ENCODE data around the gene ANKRD52.
"Not testable (repeated sequence)": the region's sequence is repeated elsewhere in the genome, so short reads cannot be mapped to it uniquely, and the experiment has no call there.

Gene ANKRD52

DNA sequence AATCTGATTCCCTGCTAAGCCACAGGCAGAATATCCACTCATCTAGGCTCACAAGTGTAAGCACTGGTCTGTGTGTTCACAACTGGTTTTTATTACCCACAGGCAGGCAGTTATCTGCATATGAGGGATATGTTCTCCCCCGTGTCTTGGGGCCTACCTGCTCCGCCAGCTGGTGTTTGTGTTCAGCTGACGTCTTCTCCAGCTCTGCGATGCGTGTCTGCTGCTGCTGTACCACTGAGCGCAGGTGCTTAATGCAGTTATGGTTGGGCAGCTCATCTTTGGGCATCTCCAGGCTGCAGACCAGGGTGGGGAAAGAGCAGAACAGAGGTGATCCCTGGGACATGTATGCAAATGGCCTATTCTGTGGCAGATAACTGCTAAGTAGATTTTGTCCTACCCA is 50.2 kb downstream of the ANKRD52 start:
- no peak for DNase-seq (ENCODE audit: low read depth)

DNA sequence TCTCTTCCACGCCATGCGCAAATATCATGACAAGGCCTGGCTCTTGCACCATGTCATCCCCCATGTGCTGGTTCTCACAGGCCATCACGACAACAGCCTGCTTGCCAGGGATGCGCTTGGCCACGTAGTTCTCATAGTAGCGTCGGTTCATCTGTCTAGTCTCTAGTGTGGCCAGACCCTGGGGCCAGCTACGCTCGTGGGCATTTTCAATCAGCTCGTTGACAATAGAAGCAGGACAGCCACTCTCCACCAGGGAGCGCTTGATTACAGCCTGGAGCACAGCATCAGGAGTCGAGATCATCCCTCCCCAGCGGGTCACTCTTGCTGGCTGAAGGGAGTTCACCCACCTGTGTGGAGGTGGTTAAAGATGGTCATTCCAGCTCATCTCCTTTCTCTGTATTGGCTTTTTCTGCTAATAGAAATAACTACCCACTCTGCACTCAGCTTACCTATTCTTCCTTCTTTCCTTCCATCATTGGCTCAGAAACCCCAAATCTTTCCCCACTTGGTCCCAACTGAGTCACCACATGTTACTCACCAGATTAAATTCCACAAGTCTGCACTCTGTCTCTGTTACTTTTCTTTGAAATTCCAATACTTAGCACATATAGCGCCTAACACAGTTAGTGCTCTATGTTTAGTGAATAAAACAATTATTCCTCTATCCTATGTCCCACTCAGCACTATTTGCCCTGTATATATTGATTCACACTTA is 51.6 kb downstream of the ANKRD52 start:
- no peak for DNase-seq (ENCODE audit: low read depth)

DNA sequence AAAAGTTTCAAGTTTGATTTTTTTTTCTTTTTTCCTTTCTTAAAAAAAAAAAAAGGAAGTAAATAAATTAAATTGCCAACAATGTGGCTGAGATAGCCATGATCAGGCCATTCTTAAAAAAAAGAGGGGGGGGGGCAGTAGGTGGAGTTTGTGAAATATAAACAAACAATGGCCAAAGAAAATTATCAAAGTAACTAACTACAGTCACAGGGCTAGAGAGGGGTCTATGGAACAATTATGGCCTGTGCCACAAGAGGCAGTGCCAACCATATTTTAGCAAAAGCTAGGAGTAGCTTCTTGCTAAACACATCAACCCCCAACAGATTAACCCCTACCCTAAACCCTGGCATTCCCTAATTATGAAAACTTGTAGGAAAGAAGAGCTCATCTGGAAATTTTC is 52.7 kb downstream of the ANKRD52 start:
- no peak for DNase-seq (ENCODE audit: low read depth)

DNA sequence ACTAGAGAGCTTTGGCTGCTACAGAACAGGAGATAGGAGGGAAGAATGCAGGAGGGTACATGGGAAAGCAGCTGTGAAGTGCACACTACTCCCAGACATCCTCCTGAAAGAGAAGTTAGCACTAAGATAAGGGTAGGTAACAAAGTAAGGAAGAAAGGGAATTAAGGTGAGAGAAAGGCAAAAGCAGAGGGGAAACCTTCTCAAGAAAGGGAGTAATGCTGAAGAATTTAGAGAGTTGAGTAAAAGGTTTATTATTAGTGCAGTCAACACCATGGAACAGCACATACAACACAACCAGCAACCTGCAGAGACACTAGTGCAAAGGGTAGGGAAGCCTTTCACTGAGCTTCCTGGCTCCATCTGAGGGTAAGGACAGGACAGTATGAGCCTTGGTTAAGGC is 53.9 kb downstream of the ANKRD52 start:
- no peak for DNase-seq (ENCODE audit: low read depth)

DNA sequence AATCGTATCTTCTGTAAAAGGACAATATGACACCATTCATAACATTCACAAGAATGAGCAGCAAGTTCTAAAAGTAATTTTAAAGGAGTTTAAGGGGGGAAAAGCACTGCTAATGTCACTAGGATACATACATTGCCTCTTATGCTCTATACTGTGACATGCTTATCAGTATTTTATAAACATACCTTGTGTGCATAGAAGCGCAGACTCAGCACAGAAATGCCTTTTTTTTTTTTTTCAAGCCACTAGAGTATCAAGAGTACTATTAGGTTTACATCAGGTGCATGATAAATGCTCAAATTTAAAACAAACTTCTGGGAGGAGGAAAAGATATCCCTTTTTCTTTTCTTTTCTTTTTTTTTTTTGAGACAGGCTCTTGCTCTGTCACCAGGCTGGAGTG is 55.3 kb downstream of the ANKRD52 start:
- no peak for DNase-seq (ENCODE audit: low read depth)

DNA sequence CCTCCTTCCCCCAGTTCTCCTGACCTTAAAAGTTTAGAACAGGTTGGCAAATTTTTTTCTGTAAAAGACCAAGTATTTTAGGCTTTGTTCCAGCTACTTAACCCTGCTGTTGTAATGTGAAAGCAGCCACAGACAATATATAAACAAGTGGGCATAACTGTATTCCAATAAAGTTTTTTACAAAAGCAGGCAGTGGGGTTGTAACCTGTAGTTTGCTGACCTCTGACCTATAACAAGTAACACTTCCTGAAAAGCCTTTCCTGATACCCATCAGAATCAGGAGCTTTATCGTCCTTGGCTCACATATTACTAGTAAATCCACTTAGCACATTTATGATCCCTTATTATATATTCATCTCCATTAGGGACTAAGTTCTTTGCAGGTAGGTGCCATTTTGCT is 55.8 kb downstream of the ANKRD52 start:
- no peak for DNase-seq (ENCODE audit: low read depth)

DNA sequence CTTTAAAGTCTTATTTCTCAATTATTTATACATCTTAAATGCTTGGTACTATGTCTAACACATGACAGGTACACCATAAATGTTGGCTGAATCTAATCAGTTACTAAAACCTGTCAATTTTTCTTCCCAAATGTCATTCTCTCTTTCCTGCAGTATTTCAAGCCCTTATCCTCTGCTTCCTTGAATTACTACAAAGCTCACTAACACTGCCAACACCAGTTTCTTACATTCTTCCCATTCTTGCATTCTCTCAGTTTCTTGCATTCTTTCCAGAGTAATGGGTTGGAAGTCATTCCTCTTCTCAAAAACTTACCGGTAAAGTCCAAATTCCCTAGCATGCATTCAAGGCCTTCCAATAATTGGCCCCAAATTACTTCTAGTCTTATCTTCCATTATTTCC is 59.3 kb downstream of the ANKRD52 start:
- DNase-seq (ENCODE audit: low read depth) = no peak

DNA sequence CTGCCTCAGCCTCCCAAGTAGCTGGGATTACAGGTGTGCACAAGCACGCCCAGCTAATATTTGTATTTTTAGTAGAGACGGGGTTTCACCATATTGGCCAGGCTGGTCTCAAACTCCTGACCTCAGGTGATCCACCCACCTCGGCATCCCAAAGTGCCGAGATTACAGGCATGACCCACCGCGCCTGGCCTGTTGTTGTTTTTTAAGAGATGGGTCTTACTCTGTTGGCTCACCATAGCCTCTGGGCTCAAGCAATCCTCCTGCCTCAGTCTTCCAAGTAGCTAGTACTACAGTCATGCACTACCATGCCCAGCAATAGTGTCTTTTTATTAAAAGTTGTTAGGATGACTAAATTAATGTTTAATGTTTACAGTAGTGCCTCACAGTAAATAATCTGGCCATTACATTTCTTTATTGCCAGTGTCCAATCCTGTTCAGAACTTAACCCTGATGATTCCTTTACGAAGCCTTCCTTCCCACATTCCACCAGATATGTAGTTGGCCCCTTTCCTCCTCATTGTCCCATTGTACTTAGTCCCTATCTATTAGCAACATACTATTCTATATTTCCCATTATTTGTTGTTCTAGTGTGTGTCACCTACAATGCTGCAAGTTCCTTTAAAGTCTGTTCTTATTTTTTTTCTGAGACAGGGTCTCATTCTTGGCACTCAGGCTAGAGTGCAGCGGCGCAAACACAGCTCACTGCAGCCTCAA is 60.1 kb downstream of the ANKRD52 start:
- no peak for DNase-seq (ENCODE audit: low read depth)

DNA sequence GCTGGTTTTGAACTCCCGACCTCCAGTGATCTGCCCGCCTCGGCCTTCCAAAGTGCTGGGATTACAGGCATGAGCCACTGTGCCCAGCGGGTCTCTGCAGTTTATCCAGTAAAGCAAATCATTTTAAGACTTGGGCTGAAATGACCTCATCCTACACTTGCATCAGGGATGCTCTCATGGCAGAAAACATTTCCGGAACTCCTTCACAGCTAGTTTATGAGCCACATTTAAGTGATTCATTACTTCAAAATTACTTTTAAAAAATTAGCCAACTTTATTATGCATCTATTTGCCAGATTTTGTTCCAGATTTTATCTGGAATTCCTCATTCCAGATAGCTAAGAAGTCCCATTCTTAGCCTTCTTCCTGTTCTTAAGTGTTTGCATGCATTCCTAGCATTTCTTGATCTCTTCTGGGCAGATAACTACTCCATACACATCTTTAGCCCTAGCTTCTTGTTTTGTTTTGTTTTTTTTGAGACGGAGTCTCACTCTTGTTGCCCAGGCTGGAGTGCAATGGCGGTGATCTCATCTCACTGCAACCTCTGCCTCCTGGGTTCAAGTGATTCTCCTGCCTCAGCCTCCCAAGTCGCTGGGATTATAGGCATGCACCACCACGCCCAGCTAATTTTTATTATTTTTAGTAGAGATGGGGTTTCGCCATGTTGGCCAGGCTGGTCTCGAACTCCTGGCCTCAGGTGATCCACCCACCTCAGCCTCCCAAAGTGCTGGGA is 61.2 kb downstream of the ANKRD52 start:
- not testable (repeated sequence) for DNase-seq (ENCODE audit: low read depth)

DNA sequence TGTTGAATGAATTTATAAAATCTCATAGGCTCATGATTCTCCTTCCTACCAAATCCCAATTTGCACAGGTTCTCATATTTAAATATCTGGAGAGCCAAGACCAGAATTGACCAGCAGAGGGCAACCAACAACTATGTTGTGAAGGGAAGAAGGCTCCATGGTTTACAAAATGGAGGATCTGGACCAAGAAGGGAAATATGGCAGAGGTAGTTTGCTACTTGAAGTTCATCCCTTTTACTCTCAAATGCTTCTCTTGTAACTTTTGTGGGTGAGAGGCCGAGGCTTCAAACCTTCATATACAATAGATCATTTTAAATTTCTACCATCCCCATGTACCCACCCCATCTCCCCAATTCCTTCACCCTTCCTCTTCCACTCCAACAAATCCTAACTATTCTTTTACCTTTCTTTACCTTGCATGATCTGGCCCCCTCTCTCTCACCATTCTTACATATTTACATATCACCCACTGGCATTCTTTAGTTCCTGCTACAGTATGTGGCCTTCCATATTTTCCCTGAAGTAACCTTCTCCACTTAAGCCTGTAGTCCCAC is 65.1 kb downstream of the ANKRD52 start:
- no peak for DNase-seq (ENCODE audit: low read depth)

DNA sequence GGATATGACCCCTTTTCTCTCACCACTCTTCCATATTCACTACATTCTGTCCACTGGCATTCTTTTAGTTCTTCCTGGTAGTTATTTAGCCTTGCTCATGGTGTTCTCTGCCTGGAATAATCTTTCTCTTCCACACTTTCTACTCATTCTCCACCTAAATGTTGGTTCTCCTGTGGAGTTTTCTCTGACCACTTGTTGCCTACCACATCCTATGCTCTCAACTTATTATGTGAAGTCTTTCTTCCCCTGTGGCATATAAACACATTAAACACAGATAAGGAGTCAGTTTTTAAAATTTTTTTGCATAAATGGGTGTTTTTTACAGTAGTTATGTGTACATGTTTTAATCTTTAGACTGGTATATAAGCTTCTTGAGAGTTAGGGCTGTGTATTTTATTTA is 65.6 kb downstream of the ANKRD52 start:
- DNase-seq (ENCODE audit: low read depth) = no peak

DNA sequence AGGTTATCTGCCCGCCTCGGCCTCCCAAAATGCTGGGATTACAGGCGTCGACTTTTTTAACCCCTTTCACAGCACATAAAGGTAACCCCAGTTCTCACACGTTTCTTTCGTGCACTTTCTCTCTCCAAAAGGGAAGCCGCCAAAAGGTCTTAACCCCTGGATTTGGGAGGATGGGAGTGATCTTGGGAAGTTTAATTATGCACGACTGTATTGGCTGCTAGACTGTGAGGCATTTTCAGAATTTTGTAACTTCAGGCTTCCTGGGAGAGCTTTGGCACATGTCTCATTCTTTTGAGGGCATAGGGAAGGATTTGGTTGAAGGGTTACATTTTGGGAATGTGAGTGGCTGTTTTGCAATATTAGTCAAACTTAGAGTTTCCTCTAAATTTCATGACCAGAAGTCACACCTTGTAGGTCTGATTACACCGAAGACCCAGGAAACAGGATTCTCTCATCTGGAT is 67.5 kb downstream of the ANKRD52 start:
- no peak for DNase-seq (ENCODE audit: low read depth)

DNA sequence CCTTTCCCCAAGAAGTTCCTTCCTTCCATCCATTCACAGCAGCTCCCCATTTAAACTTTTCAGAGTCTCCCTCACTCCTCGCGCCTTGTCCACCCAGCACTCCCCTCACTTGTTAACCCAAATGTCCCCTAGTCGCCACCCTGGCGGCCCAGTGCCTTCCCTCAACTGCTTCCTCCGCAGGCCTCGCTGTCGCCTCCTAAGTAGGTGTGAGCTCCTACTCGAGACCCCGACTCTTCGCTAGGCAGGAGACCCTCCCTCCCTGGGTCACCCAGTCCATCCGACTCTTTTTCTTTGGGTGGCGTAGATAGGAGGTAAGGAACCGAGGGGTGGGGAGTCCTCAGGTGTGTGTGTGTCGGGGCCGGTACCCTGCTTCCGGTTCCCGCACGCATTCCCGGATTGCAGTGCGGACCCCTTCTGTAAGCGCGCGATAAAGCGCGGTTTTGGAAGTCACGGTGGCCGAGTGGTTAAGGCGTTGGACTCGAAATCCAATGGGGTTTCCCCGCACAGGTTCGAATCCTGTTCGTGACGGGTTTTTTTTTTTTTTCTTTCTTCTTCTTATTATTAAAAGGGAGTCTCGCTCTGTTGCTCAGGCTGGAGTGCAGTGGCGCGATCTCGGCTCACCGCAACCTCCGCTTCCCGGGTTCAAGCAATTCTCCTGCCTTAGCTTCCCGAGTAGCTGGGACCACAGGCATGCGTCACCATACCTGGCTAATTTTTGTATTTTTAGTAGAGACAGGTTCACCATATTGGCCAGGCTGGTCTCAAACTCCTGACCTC is 68.1 kb downstream of the ANKRD52 start:
- peak; percentile 64 for DNase-seq (ENCODE audit: low read depth)

DNA sequence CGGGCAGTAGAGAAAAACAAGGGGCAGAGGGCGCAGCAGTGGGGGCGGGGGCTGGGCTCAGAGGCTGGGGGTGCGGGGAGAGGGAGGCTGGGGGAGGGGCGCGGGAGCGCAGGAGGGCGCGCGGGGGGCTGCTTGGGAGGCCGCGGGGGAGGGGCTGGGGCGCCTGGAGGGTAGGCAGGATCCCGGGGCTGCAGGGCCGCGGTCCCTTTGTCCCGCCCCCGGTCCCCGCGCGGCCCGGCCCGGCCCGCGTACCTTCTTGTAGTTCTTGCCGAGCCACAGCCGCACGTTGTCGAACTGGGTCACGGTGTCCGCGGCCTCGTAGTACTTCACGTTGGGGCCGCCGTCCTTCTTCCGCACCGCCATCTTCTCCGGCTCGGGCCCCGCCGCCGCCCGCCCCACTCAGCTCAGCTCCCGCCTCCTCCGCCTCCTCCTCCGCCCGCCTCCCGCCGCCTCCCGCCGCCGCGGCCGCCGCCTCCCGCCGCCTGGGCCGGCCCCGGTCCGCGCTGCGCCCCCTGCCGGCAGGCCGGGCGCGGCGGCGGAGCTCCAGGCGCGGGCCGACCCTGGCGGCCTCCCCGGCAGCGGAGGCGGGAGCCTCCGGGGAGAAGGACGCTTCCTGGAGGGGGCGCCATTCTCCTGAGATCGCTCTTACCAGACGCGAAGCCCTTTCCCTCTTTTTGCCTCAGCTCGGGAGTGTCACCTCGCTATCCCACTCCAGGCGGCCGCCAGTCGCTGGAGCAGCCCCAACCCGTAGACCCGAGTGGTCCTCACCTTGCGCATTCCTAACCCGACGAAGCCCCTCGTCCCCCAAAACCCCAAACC is 68.9 kb downstream of the ANKRD52 start, which contains the start of gene SMARCC2:
TSS of gene SMARCC2 (minus strand) at position 385 of the 819 bp plus-strand sequence. CDS start at position 363, 22 bp downstream.
- DNase-seq (ENCODE audit: low read depth) = peak; percentile 74

DNA sequence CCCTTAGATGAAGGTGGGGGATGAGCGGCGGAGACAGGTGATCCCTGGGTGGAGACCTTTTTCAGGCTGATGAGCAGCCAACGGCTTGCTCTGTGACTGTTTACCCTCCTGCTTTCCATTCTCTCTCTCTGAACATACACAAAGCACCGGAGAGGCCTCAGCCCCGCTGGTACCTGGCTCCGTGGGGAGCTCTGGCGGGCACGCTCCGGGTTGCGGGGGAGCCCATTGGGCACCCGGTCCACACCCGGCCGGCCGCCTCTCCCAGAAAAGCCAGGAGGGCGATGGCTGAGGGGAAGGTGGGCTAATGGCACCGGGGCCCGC is 69.4 kb downstream of the ANKRD52 start:
- DNase-seq (ENCODE audit: low read depth) = no peak

DNA sequence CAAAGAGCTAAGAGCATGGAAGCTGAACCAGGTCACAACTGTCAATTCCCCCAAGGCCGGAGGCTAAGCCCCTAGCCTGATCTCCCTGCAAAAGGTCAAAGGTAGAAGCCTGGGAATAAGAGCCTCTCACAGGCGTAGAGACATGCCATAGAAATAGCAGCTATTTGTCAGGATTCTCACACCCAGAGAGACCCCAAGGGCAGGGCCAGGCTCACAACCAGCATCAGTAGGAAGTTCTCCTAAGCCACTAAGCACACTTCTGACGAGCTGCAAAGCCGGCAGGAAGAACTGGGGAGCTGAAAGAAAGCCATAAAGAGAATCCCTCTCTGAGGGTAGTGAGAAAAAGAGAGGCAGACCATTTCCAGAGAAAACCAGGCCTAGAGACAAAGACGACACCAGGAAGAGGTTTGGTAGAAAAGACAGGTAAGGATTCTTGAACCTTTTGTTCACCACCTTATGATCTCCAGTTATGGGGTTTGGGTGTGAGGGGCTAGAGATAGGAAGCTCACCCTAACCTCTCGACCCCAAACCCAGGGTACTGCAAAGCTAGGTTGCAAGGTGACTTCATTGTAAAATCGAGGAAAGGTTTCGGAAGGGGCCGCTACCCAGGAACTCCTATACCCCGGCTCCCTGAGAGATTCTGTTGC is 69.9 kb downstream of the ANKRD52 start:
- DNase-seq (ENCODE audit: low read depth) = no peak
